HG02840 (cell line): ENCODE measurements around the gene XYLB.

ENCODE experiments used
- ATAC-seq: cut with Tn5 transposase; IDR thresholded peaks from one replicate; pipeline ENCODE4 v1.9.1; 2021; ENCODE audit warnings: mild to moderate bottlenecking, moderate library complexity, moderate number of reproducible peaks; ENCODE audit not compliant: unreplicated experiment, low FRiP score

The XYLB gene

GRCh38 chr3:38361496-38361895 is 14.9 kb downstream of the XYLB start:
- ATAC-seq, result no peak

- no peak for ATAC-seq
These were observed 16.2 kb downstream of the XYLB start for GRCh38 chr3:38362825-38363224.

- ATAC-seq, result no peak
These were observed 18.3 kb downstream of the XYLB start for GRCh38 chr3:38364721-38365400.

GRCh38 chr3:38365469-38366062 is 19.0 kb downstream of the XYLB start:
- no peak for ATAC-seq

- no peak for ATAC-seq
These were observed 19.5 kb downstream of the XYLB start for GRCh38 chr3:38366082-38366481.

GRCh38 chr3:38367779-38368178 is 21.2 kb downstream of the XYLB start:
- no peak for ATAC-seq

GRCh38 chr3:38368238-38368637 is 21.7 kb downstream of the XYLB start:
- no peak for ATAC-seq

GRCh38 chr3:38369186-38369585 is 22.6 kb downstream of the XYLB start:
- no peak for ATAC-seq

- no peak for ATAC-seq
These were observed 23.6 kb downstream of the XYLB start for GRCh38 chr3:38370149-38370548.

- no peak for ATAC-seq
These were observed 24.3 kb downstream of the XYLB start for GRCh38 chr3:38370861-38371260.

GRCh38 chr3:38371541-38372213 is 25.1 kb downstream of the XYLB start:
- no peak for ATAC-seq

- no peak for ATAC-seq
These were observed 25.6 kb downstream of the XYLB start for GRCh38 chr3:38372214-38372601.

- ATAC-seq, result no peak
These were observed 27.6 kb downstream of the XYLB start for GRCh38 chr3:38374221-38374620.

- no peak for ATAC-seq
These were observed 28.5 kb downstream of the XYLB start for GRCh38 chr3:38375072-38375471.

GRCh38 chr3:38375488-38376097 is 29.0 kb downstream of the XYLB start:
- ATAC-seq, result no peak

GRCh38 chr3:38376098-38376816 is 29.7 kb downstream of the XYLB start:
- ATAC-seq, result no peak

- ATAC-seq, result no peak
These were observed 32.7 kb downstream of the XYLB start for GRCh38 chr3:38379201-38379770.

GRCh38 chr3:38382506-38383080 is 36.0 kb downstream of the XYLB start:
- ATAC-seq, result no peak

GRCh38 chr3:38383156-38383875 is 36.7 kb downstream of the XYLB start:
- ATAC-seq, result no peak
